Body of pancreas (tissue), 4 donors: ENCODE results near the gene PML.

Experiments used
- POLR2A ChIP-seq, 3 donors: fragments of 450-650 bp; IDR thresholded peaks; one replicate each; pipeline ENCODE4 v1.6.1; 2016; ENCODE audit warnings: antibody characterized with exemption in 3 of 3, mild to moderate bottlenecking in 2 of 3
- TF ChIP-seq, protein P1 (sequence below), 7 experiments: fragments of 450-650 bp in 4 of 7; fragments of 200-600 bp in 3 of 7; sonication (generic) in 3 of 7; IDR thresholded peaks; one replicate each; pipeline ENCODE4 v1.5.1; 2016 to 2019; ENCODE audit warnings: antibody characterized with exemption in 7 of 7

DNA sequence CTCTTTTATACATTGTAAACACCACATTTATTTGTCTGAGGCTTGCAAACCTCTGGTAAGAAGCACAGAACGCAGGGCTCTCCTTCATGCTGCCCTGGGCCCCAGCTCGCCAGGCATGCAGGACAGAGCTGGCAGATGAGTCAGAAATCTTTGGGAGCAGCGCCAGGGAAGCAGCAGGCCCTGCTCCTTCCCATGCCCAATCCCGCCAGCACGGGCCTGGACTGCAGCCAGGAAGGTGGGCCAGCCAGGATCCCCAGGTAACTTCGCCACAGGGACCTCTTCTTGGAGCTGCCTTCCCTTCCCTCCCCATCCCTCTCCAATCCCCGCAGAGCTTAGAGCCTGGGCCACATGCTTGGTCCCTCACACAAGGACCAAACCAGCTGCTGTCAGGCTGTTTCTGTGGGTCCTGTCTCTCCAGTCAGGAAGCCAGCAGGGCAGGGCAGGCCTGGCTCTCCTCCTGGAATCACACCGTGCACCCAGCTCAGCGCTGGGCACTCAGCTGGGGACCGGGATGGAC, 11.2 kb upstream of the PML start:
- TF ChIP-seq, protein P1, sequence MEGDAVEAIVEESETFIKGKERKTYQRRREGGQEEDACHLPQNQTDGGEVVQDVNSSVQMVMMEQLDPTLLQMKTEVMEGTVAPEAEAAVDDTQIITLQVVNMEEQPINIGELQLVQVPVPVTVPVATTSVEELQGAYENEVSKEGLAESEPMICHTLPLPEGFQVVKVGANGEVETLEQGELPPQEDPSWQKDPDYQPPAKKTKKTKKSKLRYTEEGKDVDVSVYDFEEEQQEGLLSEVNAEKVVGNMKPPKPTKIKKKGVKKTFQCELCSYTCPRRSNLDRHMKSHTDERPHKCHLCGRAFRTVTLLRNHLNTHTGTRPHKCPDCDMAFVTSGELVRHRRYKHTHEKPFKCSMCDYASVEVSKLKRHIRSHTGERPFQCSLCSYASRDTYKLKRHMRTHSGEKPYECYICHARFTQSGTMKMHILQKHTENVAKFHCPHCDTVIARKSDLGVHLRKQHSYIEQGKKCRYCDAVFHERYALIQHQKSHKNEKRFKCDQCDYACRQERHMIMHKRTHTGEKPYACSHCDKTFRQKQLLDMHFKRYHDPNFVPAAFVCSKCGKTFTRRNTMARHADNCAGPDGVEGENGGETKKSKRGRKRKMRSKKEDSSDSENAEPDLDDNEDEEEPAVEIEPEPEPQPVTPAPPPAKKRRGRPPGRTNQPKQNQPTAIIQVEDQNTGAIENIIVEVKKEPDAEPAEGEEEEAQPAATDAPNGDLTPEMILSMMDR (IDR thresholded peaks at IDR 0.05) = no peak
- TF ChIP-seq POLR2A (IDR thresholded peaks at IDR 0.05) = no peak
